ENCODE results near the gene LYVE1. TPM values are rescaled to one million over a fixed set of nuclear protein-coding genes. Genes with fewer than 3 reads are reported as not detected.

The LYVE1 gene
- total RNA-seq, 1 donor from 2014 or later = not detected

- Histone ChIP-seq H3K27me3 (ENCODE audit: control insufficient read depth, insufficient read depth, low read length) (no peaks in the 10 kb centered on the region), H3K4me3 (ENCODE audit: low read depth, low read length) (no peak overlapping the region), H3K36me3 (ENCODE audit: control insufficient read depth, insufficient read depth, low read length) (no peaks in the 10 kb centered on the region)
- FAIRE-seq (no peak), DNase-seq (ENCODE audit: low read depth) (no peak)
- peak; percentile 40 for TF ChIP-seq CTCF (IDR thresholded peaks at IDR 0.05; ENCODE audit: insufficient read depth, low read length, severe bottlenecking)
Observed at GRCh38 chr11:10564696-10565318, 3.7 kb downstream of the LYVE1 start.

GRCh38 chr11:10564030-10564429 lies 4.4 kb downstream of the LYVE1 start:
- FAIRE-seq (no peak), DNase-seq (ENCODE audit: low read depth) (no peak)
- no peaks in the 10 kb centered on the region for H3K36me3 ChIP-seq (ENCODE audit: control insufficient read depth, insufficient read depth, low read length)
- no peak for TF ChIP-seq CTCF (IDR thresholded peaks at IDR 0.05; ENCODE audit: insufficient read depth, low read length, severe bottlenecking)
- H3K27me3 ChIP-seq (ENCODE audit: control insufficient read depth, insufficient read depth, low read length) = no peaks in the 10 kb centered on the region
- no peak overlapping the region for H3K4me3 ChIP-seq (ENCODE audit: low read depth, low read length)

- FAIRE-seq = no peak
- no peak for TF ChIP-seq CTCF (IDR thresholded peaks at IDR 0.05; ENCODE audit: insufficient read depth, low read length, severe bottlenecking)
Observed at GRCh38 chr11:10561947-10562346, 6.5 kb downstream of the LYVE1 start.

GRCh38 chr11:10561043-10561818 lies 7.2 kb downstream of the LYVE1 start:
- no peak for TF ChIP-seq CTCF (IDR thresholded peaks at IDR 0.05; ENCODE audit: insufficient read depth, low read length, severe bottlenecking)
- FAIRE-seq (peak; percentile 47), DNase-seq (ENCODE audit: low read depth) (peak; percentile 79)
- H3K27me3 ChIP-seq (ENCODE audit: control insufficient read depth, insufficient read depth, low read length) = no peaks in the 10 kb centered on the region
- H3K36me3 ChIP-seq (ENCODE audit: control insufficient read depth, insufficient read depth, low read length) = no peaks in the 10 kb centered on the region
- H3K4me3 ChIP-seq (ENCODE audit: low read depth, low read length) = no peak overlapping the region

More at GRCh38 chr11:10561947-10562346, 6.5 kb downstream of the LYVE1 start:
- Histone ChIP-seq H3K27me3 (ENCODE audit: control insufficient read depth, insufficient read depth, low read length) (no peaks in the 10 kb centered on the region), H3K36me3 (ENCODE audit: control insufficient read depth, insufficient read depth, low read length) (no peaks in the 10 kb centered on the region), H3K4me3 (ENCODE audit: low read depth, low read length) (no peak overlapping the region)
- peak; percentile 10 for DNase-seq (ENCODE audit: low read depth)

- no peaks in the 10 kb centered on the region for H3K27me3 ChIP-seq (ENCODE audit: control insufficient read depth, insufficient read depth, low read length)
- no peak overlapping the region for H3K4me3 ChIP-seq (ENCODE audit: low read depth, low read length)
- TF ChIP-seq CTCF (IDR thresholded peaks at IDR 0.05; ENCODE audit: insufficient read depth, low read length, severe bottlenecking) = no peak
- H3K36me3 ChIP-seq (ENCODE audit: control insufficient read depth, insufficient read depth, low read length) = no peaks in the 10 kb centered on the region
- DNase-seq (ENCODE audit: low read depth) = no peak
- no peak for FAIRE-seq
Observed at GRCh38 chr11:10558288-10558687, 10.2 kb downstream of the LYVE1 start.
